ENCODE measurements around the gene STK4. TPM values are rescaled to one million over a fixed set of nuclear protein-coding genes. Genes with fewer than 3 reads are reported as not detected.

Gene STK4
- polyA plus RNA-seq, 4 donors: 6.9 to 15.8 (median 8.9) TPM

- 83 to 93% (median 88%) methylated on average over 2 of the region's 2 CpGs for WGBS, 3 donors
- H3K4me3 ChIP-seq (ENCODE audit: low read depth in 1 of 3, low read length in 3 of 3): no peak overlapping the region
- DNase-seq (no peak), FAIRE-seq (no peak)
- peaks cover 0 to 26% (median 3%) of the 10 kb centered on the region in 3 donors for H3K27me3 ChIP-seq (ENCODE audit: control insufficient read depth in 3 of 3, insufficient read depth in 3 of 3, low read length in 3 of 3)
- peaks cover 0 to 12% (median 2%) of the 10 kb centered on the region in 3 donors for H3K4me1 ChIP-seq (ENCODE audit: control insufficient read depth in 3 of 3, insufficient read depth in 2 of 3, low read depth in 1 of 3, low read length in 2 of 3)
- no peak overlapping the region for H3K27ac ChIP-seq (ENCODE audit: low read depth in 1 of 3, low read length in 2 of 3)
- H3K9me3 ChIP-seq (ENCODE audit: control insufficient read depth in 2 of 2, insufficient read depth in 1 of 2, low read depth in 1 of 2, low read length in 1 of 2): no peaks in the 10 kb centered on the region
- no peaks in the 10 kb centered on the region for H3K36me3 ChIP-seq (ENCODE audit: control insufficient read depth in 3 of 3, insufficient read depth in 2 of 3, low read depth in 1 of 3, low read length in 3 of 3)
Measured at GRCh38 chr20:45105317-45105716, 139.0 kb downstream of the STK4 start.

GRCh38 chr20:45109634-45110033 lies 143.3 kb downstream of the STK4 start:
- H3K9me3 ChIP-seq (ENCODE audit: control insufficient read depth in 2 of 2, insufficient read depth in 1 of 2, low read depth in 1 of 2, low read length in 1 of 2): no peaks in the 10 kb centered on the region
- H3K36me3 ChIP-seq (ENCODE audit: control insufficient read depth in 3 of 3, insufficient read depth in 2 of 3, low read depth in 1 of 3, low read length in 3 of 3): no peaks in the 10 kb centered on the region
- H3K27ac ChIP-seq (ENCODE audit: low read depth in 1 of 3, low read length in 2 of 3): peak overlapping the region in 1 of 3 donors; percentile 17
- H3K4me3 ChIP-seq (ENCODE audit: low read depth in 1 of 3, low read length in 3 of 3): no peak overlapping the region
- no peak for FAIRE-seq
- H3K4me1 ChIP-seq (ENCODE audit: control insufficient read depth in 3 of 3, insufficient read depth in 2 of 3, low read depth in 1 of 3, low read length in 2 of 3): peaks cover 0 to 5% (median 0%) of the 10 kb centered on the region in 3 donors
- peaks cover 0 to 12% (median 3%) of the 10 kb centered on the region in 3 donors for H3K27me3 ChIP-seq (ENCODE audit: control insufficient read depth in 3 of 3, insufficient read depth in 3 of 3, low read length in 3 of 3)
- DNase-seq: peak in 1 of 2 donors; percentile 58
- 53 to 67% (median 63%) methylated on average over 8 of the region's 8 CpGs for WGBS, 3 donors

DNA sequence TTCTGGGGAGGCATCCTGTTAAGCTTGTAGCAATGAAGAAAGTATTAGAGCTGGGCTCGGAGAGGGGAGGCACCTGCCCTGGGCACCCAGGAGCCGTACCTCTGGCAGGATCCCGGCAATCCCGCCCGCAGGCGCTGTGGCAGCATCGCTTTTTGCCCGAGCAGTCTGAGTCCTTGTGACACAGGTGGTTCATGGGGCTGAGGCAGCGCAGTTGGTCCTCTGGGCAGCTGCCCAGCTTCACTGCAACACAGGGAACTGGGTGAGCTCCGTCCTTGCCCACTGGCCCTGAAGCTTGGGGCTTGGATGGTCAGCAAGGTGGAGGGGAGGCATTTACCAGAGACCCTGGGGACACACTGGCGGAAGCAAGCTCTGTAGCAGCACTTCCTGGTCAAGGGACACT lies 144.0 kb downstream of the STK4 start:
- H3K36me3 ChIP-seq (ENCODE audit: control insufficient read depth in 3 of 3, insufficient read depth in 2 of 3, low read depth in 1 of 3, low read length in 3 of 3): no peaks in the 10 kb centered on the region
- no peak for DNase-seq
- H3K27me3 ChIP-seq (ENCODE audit: control insufficient read depth in 3 of 3, insufficient read depth in 3 of 3, low read length in 3 of 3): peaks cover 0 to 12% (median 7%) of the 10 kb centered on the region in 3 donors
- 86 to 92% (median 90%) methylated on average over 11 of the region's 11 CpGs for WGBS, 3 donors
- no peaks in the 10 kb centered on the region for H3K9me3 ChIP-seq (ENCODE audit: control insufficient read depth in 2 of 2, insufficient read depth in 1 of 2, low read depth in 1 of 2, low read length in 1 of 2)
- no peak for FAIRE-seq
- H3K4me3 ChIP-seq (ENCODE audit: low read depth in 1 of 3, low read length in 3 of 3): no peak overlapping the region
- H3K27ac ChIP-seq (ENCODE audit: low read depth in 1 of 3, low read length in 2 of 3): peak overlapping the region in 1 of 3 donors; percentile 17
- peaks cover 0 to 5% (median 0%) of the 10 kb centered on the region in 3 donors for H3K4me1 ChIP-seq (ENCODE audit: control insufficient read depth in 3 of 3, insufficient read depth in 2 of 3, low read depth in 1 of 3, low read length in 2 of 3)

- DNase-seq: no peak
- no peak overlapping the region for H3K27ac ChIP-seq (ENCODE audit: low read depth in 1 of 3, low read length in 2 of 3)
- H3K36me3 ChIP-seq (ENCODE audit: control insufficient read depth in 3 of 3, insufficient read depth in 2 of 3, low read depth in 1 of 3, low read length in 3 of 3): no peaks in the 10 kb centered on the region
- H3K9me3 ChIP-seq (ENCODE audit: control insufficient read depth in 2 of 2, insufficient read depth in 1 of 2, low read depth in 1 of 2, low read length in 1 of 2): no peaks in the 10 kb centered on the region
- peaks cover 0 to 5% (median 0%) of the 10 kb centered on the region in 3 donors for H3K4me1 ChIP-seq (ENCODE audit: control insufficient read depth in 3 of 3, insufficient read depth in 2 of 3, low read depth in 1 of 3, low read length in 2 of 3)
- WGBS, 3 donors: 79 to 87% (median 85%) methylated on average over 11 of the region's 11 CpGs
- no peak for FAIRE-seq
- peaks cover 0 to 9% (median 7%) of the 10 kb centered on the region in 3 donors for H3K27me3 ChIP-seq (ENCODE audit: control insufficient read depth in 3 of 3, insufficient read depth in 3 of 3, low read length in 3 of 3)
- H3K4me3 ChIP-seq (ENCODE audit: low read depth in 1 of 3, low read length in 3 of 3): no peak overlapping the region
Measured at GRCh38 chr20:45111285-45111684, 145.0 kb downstream of the STK4 start.

GRCh38 chr20:45111799-45112471 lies 145.6 kb downstream of the STK4 start:
- H3K36me3 ChIP-seq (ENCODE audit: control insufficient read depth in 3 of 3, insufficient read depth in 2 of 3, low read depth in 1 of 3, low read length in 3 of 3): no peaks in the 10 kb centered on the region
- no peak overlapping the region for H3K4me3 ChIP-seq (ENCODE audit: low read depth in 1 of 3, low read length in 3 of 3)
- H3K27me3 ChIP-seq (ENCODE audit: control insufficient read depth in 3 of 3, insufficient read depth in 3 of 3, low read length in 3 of 3): peaks cover 0 to 9% (median 7%) of the 10 kb centered on the region in 3 donors
- WGBS, 3 donors: 52 to 67% (median 64%) methylated on average over 17 of the region's 17 CpGs
- H3K4me1 ChIP-seq (ENCODE audit: control insufficient read depth in 3 of 3, insufficient read depth in 2 of 3, low read depth in 1 of 3, low read length in 2 of 3): peaks cover 0 to 5% (median 0%) of the 10 kb centered on the region in 3 donors
- H3K27ac ChIP-seq (ENCODE audit: low read depth in 1 of 3, low read length in 2 of 3): no peak overlapping the region
- H3K9me3 ChIP-seq (ENCODE audit: control insufficient read depth in 2 of 2, insufficient read depth in 1 of 2, low read depth in 1 of 2, low read length in 1 of 2): no peaks in the 10 kb centered on the region
- FAIRE-seq (no peak), DNase-seq (no peak)

DNA sequence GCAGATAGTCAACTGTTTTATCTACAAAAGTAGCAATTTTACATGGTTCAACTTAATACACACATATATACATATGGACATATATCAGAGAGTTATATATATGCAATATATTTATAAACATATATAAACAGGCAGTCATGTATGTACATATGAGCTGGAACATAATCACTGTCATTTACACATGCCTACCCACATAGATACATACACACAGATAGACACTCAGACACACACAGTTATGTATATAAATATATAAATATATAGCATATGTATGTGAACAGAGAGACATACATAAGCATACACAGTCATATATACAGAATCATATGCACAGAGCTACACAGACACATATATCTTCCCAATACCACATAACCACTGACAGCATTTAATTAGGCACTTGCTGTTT lies 146.4 kb downstream of the STK4 start:
- H3K9me3 ChIP-seq (ENCODE audit: control insufficient read depth in 2 of 2, insufficient read depth in 1 of 2, low read depth in 1 of 2, low read length in 1 of 2): no peaks in the 10 kb centered on the region
- H3K4me1 ChIP-seq (ENCODE audit: control insufficient read depth in 3 of 3, insufficient read depth in 2 of 3, low read depth in 1 of 3, low read length in 2 of 3): peaks cover 0 to 5% (median 0%) of the 10 kb centered on the region in 3 donors
- H3K27ac ChIP-seq (ENCODE audit: low read depth in 1 of 3, low read length in 2 of 3): no peak overlapping the region
- H3K36me3 ChIP-seq (ENCODE audit: control insufficient read depth in 3 of 3, insufficient read depth in 2 of 3, low read depth in 1 of 3, low read length in 3 of 3): no peaks in the 10 kb centered on the region
- no peak for FAIRE-seq
- no peak overlapping the region for H3K4me3 ChIP-seq (ENCODE audit: low read depth in 1 of 3, low read length in 3 of 3)
- peaks cover 0 to 9% (median 4%) of the 10 kb centered on the region in 3 donors for H3K27me3 ChIP-seq (ENCODE audit: control insufficient read depth in 3 of 3, insufficient read depth in 3 of 3, low read length in 3 of 3)
- no peak for DNase-seq

GRCh38 chr20:45113865-45114264 lies 147.6 kb downstream of the STK4 start:
- DNase-seq: no peak
- H3K27ac ChIP-seq (ENCODE audit: low read depth in 1 of 3, low read length in 2 of 3): no peak overlapping the region
- peaks cover 0 to 5% (median 0%) of the 10 kb centered on the region in 3 donors for H3K4me1 ChIP-seq (ENCODE audit: control insufficient read depth in 3 of 3, insufficient read depth in 2 of 3, low read depth in 1 of 3, low read length in 2 of 3)
- no peak for FAIRE-seq
- H3K36me3 ChIP-seq (ENCODE audit: control insufficient read depth in 3 of 3, insufficient read depth in 2 of 3, low read depth in 1 of 3, low read length in 3 of 3): no peaks in the 10 kb centered on the region
- peaks cover 0 to 9% (median 4%) of the 10 kb centered on the region in 3 donors for H3K27me3 ChIP-seq (ENCODE audit: control insufficient read depth in 3 of 3, insufficient read depth in 3 of 3, low read length in 3 of 3)
- H3K9me3 ChIP-seq (ENCODE audit: control insufficient read depth in 2 of 2, insufficient read depth in 1 of 2, low read depth in 1 of 2, low read length in 1 of 2): no peaks in the 10 kb centered on the region
- WGBS, 3 donors: 90 to 95% (median 94%) methylated on average over 3 of the region's 3 CpGs
- no peak overlapping the region for H3K4me3 ChIP-seq (ENCODE audit: low read depth in 1 of 3, low read length in 3 of 3)

- no peaks in the 10 kb centered on the region for H3K4me1 ChIP-seq (ENCODE audit: control insufficient read depth in 3 of 3, insufficient read depth in 2 of 3, low read depth in 1 of 3, low read length in 2 of 3)
- H3K4me3 ChIP-seq (ENCODE audit: low read depth in 1 of 3, low read length in 3 of 3): no peak within 1 kb of the TSS
- H3K27ac ChIP-seq (ENCODE audit: low read depth in 1 of 3, low read length in 2 of 3): no peak within 1 kb of the TSS
- no peaks in the 10 kb centered on the region for H3K36me3 ChIP-seq (ENCODE audit: control insufficient read depth in 3 of 3, insufficient read depth in 2 of 3, low read depth in 1 of 3, low read length in 3 of 3)
- no peak for DNase-seq
- 57 to 64% (median 58%) methylated on average over 16 of the region's 16 CpGs for WGBS, 3 donors
- peaks cover 0 to 9% (median 4%) of the 10 kb centered on the region in 3 donors for H3K27me3 ChIP-seq (ENCODE audit: control insufficient read depth in 3 of 3, insufficient read depth in 3 of 3, low read length in 3 of 3)
- no peak for FAIRE-seq
- no peaks in the 10 kb centered on the region for H3K9me3 ChIP-seq (ENCODE audit: control insufficient read depth in 2 of 2, insufficient read depth in 1 of 2, low read depth in 1 of 2, low read length in 1 of 2)
Measured at GRCh38 chr20:45114465-45115385, 148.4 kb downstream of the STK4 start, which contains the start of gene WFDC5. Gene WFDC5, minus strand, starts transcription at chr20:45115174. Its CDS starts 91 bp downstream, at chr20:45115083.

Measured in small intestine (tissue), 7 donors.